ENCODE results near the gene USP47.

USP47 gene

DNA sequence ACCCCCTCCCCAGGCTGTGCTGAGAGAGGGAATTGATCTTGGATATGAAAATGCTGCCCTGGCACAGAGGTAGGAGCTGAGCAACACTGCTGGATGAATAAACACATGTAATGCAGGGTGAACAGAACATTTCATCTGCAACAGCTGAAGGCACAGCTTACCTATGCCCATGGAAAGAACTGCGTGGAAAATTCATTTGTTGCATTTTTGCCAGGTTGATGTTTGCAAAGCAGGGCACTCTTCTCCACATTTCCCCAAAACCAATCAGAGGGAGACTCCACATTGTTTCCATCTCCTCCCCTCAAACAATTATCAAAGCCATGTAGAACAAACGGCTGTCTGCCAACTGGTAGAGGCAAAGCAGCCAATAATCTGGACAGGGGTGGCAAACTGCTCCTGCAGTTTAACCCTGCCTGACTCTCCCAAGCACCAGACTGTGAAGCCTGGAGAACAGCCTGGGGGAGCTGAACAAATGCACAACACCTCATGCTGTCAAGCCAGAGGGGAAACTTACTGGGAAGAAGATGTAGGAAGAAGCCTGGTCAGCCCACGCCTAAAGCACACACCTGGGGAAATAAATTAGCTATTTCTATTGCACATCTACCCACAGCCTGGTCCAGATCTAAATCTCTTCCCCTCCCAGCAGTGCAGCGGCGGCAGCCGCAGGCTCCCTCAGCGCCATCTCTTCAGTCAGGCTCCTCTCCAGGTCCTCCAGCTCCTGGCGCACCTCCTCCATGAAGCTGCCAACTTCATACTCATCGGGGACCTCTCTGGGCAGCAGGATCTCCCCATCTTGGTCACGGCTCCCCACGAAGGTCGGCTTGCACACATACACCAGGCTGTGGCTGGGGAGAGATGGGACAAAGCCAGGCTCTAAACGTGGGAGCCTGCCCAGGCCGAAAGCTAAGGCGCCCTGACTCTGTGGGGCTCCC lies 122.3 kb downstream of the USP47 start:
- no peak overlapping the region for H3K18ac ChIP-seq (ENCODE audit: low read length)
- H2BK12ac ChIP-seq (ENCODE audit: low read length), result no peak overlapping the region
- WGBS, 2 donors (ENCODE audit: extremely low coverage in 2 of 2, insufficient read length in 2 of 2, insufficient replicate concordance in 1 of 2), result no CpG with 5 or more reads among the region's 15 CpGs
- H3K4me1 ChIP-seq (ENCODE audit: control insufficient read depth in 2 of 2, insufficient read depth in 1 of 2, low read depth in 1 of 2, low read length in 2 of 2), result peaks cover 3 to 7% of the 10 kb centered on the region in 2 donors
- H3K27me3 ChIP-seq (ENCODE audit: control insufficient read depth in 3 of 3, insufficient read depth in 3 of 3, low read depth in 1 of 3, low read length in 3 of 3), result no peaks in the 10 kb centered on the region
- no peak for DNase-seq (ENCODE audit: low spot score)
- no peak overlapping the region for H3K27ac ChIP-seq (replicated peaks; ENCODE audit: low read length)
- peaks cover 3 to 7% of the 10 kb centered on the region in 2 donors for H3K36me3 ChIP-seq (replicated peaks in 1 of 2; ENCODE audit: control insufficient read depth in 2 of 2, insufficient read depth in 2 of 2, low read length in 2 of 2)
- H2BK15ac ChIP-seq (ENCODE audit: low read length), result no peak overlapping the region
- H3K4me3 ChIP-seq (ENCODE audit: low read length in 2 of 2), result no peak overlapping the region
- H4K8ac ChIP-seq (ENCODE audit: low read depth, low read length), result no peak overlapping the region
- H2BK120ac ChIP-seq (ENCODE audit: low read depth, low read length), result no peak overlapping the region
- H3K9me3 ChIP-seq (replicated peaks in 1 of 2; ENCODE audit: control insufficient read depth in 2 of 2, insufficient read depth in 1 of 2, low read depth in 1 of 2, low read length in 2 of 2), result peaks cover 0 to 8% of the 10 kb centered on the region in 2 donors
- H4K91ac ChIP-seq (ENCODE audit: low read depth, low read length, poor library complexity), result no peak overlapping the region
- peak overlapping the region; percentile 38 for H3K9ac ChIP-seq (ENCODE audit: low read depth, low read length, poor library complexity)
- no peak overlapping the region for H2AK5ac ChIP-seq (ENCODE audit: low read depth, low read length)
- no peak overlapping the region for H3K23ac ChIP-seq (ENCODE audit: low read depth, low read length, poor library complexity)
- H3K79me1 ChIP-seq (ENCODE audit: low read depth, low read length), result no peaks in the 10 kb centered on the region
- no peak overlapping the region for H2BK5ac ChIP-seq (ENCODE audit: low read length)
- no peak overlapping the region for H2AFZ ChIP-seq (ENCODE audit: low read length)
- no peak overlapping the region for H3K4me2 ChIP-seq (ENCODE audit: insufficient read depth, low read length, poor library complexity, severe bottlenecking)
- no peak overlapping the region for H3K4ac ChIP-seq (ENCODE audit: low read length)
- no peak overlapping the region for H3K14ac ChIP-seq (ENCODE audit: low read length)

DNA sequence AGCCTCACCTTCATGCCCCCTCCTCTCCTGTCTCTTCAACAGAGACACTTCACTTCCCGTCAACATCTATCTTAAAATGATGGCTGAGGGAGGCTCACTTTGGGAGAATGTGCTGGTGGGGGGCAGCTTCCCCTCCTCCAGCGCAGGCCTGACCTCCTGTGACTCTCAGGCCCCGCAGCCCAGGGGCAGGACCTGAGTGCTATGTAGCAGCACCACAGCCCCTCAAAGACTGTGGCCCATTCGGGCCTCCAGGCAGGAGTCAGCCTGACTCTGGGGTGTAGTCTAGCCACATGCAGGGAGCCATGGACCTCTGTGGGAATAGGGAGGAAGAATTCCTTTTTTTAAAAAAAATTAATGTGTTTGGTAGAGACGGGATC lies 123.0 kb downstream of the USP47 start:
- Histone ChIP-seq H2BK15ac (ENCODE audit: low read length) (no peak overlapping the region), H3K4me3 (ENCODE audit: low read length in 2 of 2) (no peak overlapping the region), H3K14ac (ENCODE audit: low read length) (no peak overlapping the region), H3K23ac (ENCODE audit: low read depth, low read length, poor library complexity) (no peak overlapping the region), H2AFZ (ENCODE audit: low read length) (no peak overlapping the region), H3K27me3 (ENCODE audit: control insufficient read depth in 3 of 3, insufficient read depth in 3 of 3, low read depth in 1 of 3, low read length in 3 of 3) (no peaks in the 10 kb centered on the region), H3K36me3 (replicated peaks in 1 of 2; ENCODE audit: control insufficient read depth in 2 of 2, insufficient read depth in 2 of 2, low read length in 2 of 2) (peaks cover 2 to 3% of the 10 kb centered on the region in 2 donors), H2BK5ac (ENCODE audit: low read length) (no peak overlapping the region), H2BK120ac (ENCODE audit: low read depth, low read length) (no peak overlapping the region), H3K4me1 (ENCODE audit: control insufficient read depth in 2 of 2, insufficient read depth in 1 of 2, low read depth in 1 of 2, low read length in 2 of 2) (peaks cover 3 to 8% of the 10 kb centered on the region in 2 donors), H3K9me3 (replicated peaks in 1 of 2; ENCODE audit: control insufficient read depth in 2 of 2, insufficient read depth in 1 of 2, low read depth in 1 of 2, low read length in 2 of 2) (peaks cover 0 to 8% of the 10 kb centered on the region in 2 donors), H2AK5ac (ENCODE audit: low read depth, low read length) (no peak overlapping the region), H4K8ac (ENCODE audit: low read depth, low read length) (no peak overlapping the region), H2BK12ac (ENCODE audit: low read length) (no peak overlapping the region), H3K18ac (ENCODE audit: low read length) (no peak overlapping the region), H3K27ac (replicated peaks; ENCODE audit: low read length) (no peak overlapping the region), H4K91ac (ENCODE audit: low read depth, low read length, poor library complexity) (no peak overlapping the region), H3K9ac (ENCODE audit: low read depth, low read length, poor library complexity) (no peak overlapping the region), H3K4me2 (ENCODE audit: insufficient read depth, low read length, poor library complexity, severe bottlenecking) (no peak overlapping the region), H3K79me1 (ENCODE audit: low read depth, low read length) (no peaks in the 10 kb centered on the region), H3K4ac (ENCODE audit: low read length) (no peak overlapping the region)
- DNase-seq (ENCODE audit: low spot score), result no peak
- WGBS, 2 donors (ENCODE audit: extremely low coverage in 2 of 2, insufficient read length in 2 of 2, insufficient replicate concordance in 1 of 2), result no CpG with 5 or more reads among the region's 5 CpGs

DNA sequence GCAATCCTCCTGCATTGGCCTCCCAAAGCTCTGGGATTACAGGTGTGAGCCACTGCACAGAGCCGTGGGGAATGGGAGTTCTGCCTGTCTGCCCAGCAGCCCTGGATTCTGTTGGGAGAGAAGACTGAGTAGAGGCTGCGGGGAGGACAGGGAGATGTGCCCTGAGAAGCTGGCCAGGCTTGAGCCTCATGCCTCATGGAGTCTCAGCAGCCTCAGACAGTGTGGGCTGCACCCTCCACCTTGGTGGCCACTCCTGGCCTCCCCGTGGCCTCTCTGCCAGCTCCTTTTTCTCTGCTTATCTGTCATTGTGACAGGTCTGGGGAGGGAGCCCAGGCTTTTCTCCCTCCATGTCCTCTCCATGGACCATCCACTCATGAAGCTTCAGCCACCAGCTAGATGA lies 123.4 kb downstream of the USP47 start:
- DNase-seq (ENCODE audit: low spot score), result no peak
- peaks cover 0 to 3% of the 10 kb centered on the region in 2 donors for H3K36me3 ChIP-seq (replicated peaks in 1 of 2; ENCODE audit: control insufficient read depth in 2 of 2, insufficient read depth in 2 of 2, low read length in 2 of 2)
- H2BK12ac ChIP-seq (ENCODE audit: low read length), result no peak overlapping the region
- no peak overlapping the region for H2BK120ac ChIP-seq (ENCODE audit: low read depth, low read length)
- no peak overlapping the region for H3K27ac ChIP-seq (replicated peaks; ENCODE audit: low read length)
- H4K8ac ChIP-seq (ENCODE audit: low read depth, low read length), result no peak overlapping the region
- H3K14ac ChIP-seq (ENCODE audit: low read length), result no peak overlapping the region
- no peak overlapping the region for H3K23ac ChIP-seq (ENCODE audit: low read depth, low read length, poor library complexity)
- no peaks in the 10 kb centered on the region for H3K79me1 ChIP-seq (ENCODE audit: low read depth, low read length)
- H3K4me3 ChIP-seq (ENCODE audit: low read length in 2 of 2), result no peak overlapping the region
- H4K91ac ChIP-seq (ENCODE audit: low read depth, low read length, poor library complexity), result no peak overlapping the region
- no peak overlapping the region for H3K4ac ChIP-seq (ENCODE audit: low read length)
- H3K9ac ChIP-seq (ENCODE audit: low read depth, low read length, poor library complexity), result no peak overlapping the region
- no CpG with 5 or more reads among the region's 3 CpGs for WGBS, 2 donors (ENCODE audit: extremely low coverage in 2 of 2, insufficient read length in 2 of 2, insufficient replicate concordance in 1 of 2)
- H2AK5ac ChIP-seq (ENCODE audit: low read depth, low read length), result no peak overlapping the region
- no peak overlapping the region for H3K18ac ChIP-seq (ENCODE audit: low read length)
- H3K27me3 ChIP-seq (ENCODE audit: control insufficient read depth in 3 of 3, insufficient read depth in 3 of 3, low read depth in 1 of 3, low read length in 3 of 3), result no peaks in the 10 kb centered on the region
- no peak overlapping the region for H3K4me2 ChIP-seq (ENCODE audit: insufficient read depth, low read length, poor library complexity, severe bottlenecking)
- peaks cover 7 to 8% of the 10 kb centered on the region in 2 donors for H3K4me1 ChIP-seq (ENCODE audit: control insufficient read depth in 2 of 2, insufficient read depth in 1 of 2, low read depth in 1 of 2, low read length in 2 of 2)
- H2BK15ac ChIP-seq (ENCODE audit: low read length), result no peak overlapping the region
- H3K9me3 ChIP-seq (replicated peaks in 1 of 2; ENCODE audit: control insufficient read depth in 2 of 2, insufficient read depth in 1 of 2, low read depth in 1 of 2, low read length in 2 of 2), result peaks cover 0 to 8% of the 10 kb centered on the region in 2 donors
- no peak overlapping the region for H2BK5ac ChIP-seq (ENCODE audit: low read length)
- no peak overlapping the region for H2AFZ ChIP-seq (ENCODE audit: low read length)

DNA sequence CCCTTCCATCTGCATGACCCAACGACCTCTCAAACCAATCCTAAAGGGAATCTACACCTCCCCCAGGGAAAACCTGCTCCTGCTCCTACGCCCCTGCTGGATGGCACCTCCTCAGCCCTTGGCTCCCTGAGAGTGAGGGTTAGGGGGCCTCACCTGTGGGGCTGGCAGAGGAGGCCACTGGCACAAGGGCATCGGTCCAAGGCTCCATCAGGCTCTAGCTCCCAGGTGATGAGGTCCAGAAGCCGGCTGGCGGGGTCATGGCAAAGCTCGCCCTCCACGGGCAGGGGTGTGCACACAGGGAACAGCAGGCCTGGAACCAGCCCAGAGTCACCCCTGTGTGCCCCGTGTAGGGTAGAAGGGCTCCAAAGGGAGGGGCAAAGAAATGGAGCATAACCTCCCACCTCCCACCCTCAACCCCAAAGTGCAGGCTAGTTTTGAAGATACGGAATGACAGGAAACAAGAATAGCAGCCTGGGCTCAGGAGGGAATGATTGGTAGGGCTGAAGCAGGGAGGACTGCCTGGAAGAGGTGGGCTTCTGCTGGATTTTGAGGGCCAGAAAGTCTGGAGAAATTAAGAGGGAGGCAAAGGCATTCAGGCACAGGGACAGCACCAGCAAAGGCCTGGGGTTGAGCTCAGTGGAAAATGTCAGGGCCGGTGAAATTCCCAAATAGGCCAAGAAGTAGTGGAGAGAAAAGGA lies 124.0 kb downstream of the USP47 start:
- peaks cover 0 to 3% of the 10 kb centered on the region in 2 donors for H3K36me3 ChIP-seq (replicated peaks in 1 of 2; ENCODE audit: control insufficient read depth in 2 of 2, insufficient read depth in 2 of 2, low read length in 2 of 2)
- no peak overlapping the region for H2BK120ac ChIP-seq (ENCODE audit: low read depth, low read length)
- no peak for DNase-seq (ENCODE audit: low spot score)

More for the DNA sequence above, 124.0 kb downstream of the USP47 start:
- H2BK15ac ChIP-seq (ENCODE audit: low read length), result no peak overlapping the region
- H3K9me3 ChIP-seq (replicated peaks in 1 of 2; ENCODE audit: control insufficient read depth in 2 of 2, insufficient read depth in 1 of 2, low read depth in 1 of 2, low read length in 2 of 2), result peaks cover 0 to 8% of the 10 kb centered on the region in 2 donors
- no peak overlapping the region for H3K14ac ChIP-seq (ENCODE audit: low read length)
- H3K9ac ChIP-seq (ENCODE audit: low read depth, low read length, poor library complexity), result no peak overlapping the region
- peak overlapping the region; percentile 22 for H3K23ac ChIP-seq (ENCODE audit: low read depth, low read length, poor library complexity)
- H3K79me1 ChIP-seq (ENCODE audit: low read depth, low read length), result no peaks in the 10 kb centered on the region
- H4K8ac ChIP-seq (ENCODE audit: low read depth, low read length), result no peak overlapping the region
- H2AK5ac ChIP-seq (ENCODE audit: low read depth, low read length), result no peak overlapping the region
- no CpG with 5 or more reads among the region's 10 CpGs for WGBS, 2 donors (ENCODE audit: extremely low coverage in 2 of 2, insufficient read length in 2 of 2, insufficient replicate concordance in 1 of 2)
- no peak overlapping the region for H2BK12ac ChIP-seq (ENCODE audit: low read length)
- no peak overlapping the region for H3K4me2 ChIP-seq (ENCODE audit: insufficient read depth, low read length, poor library complexity, severe bottlenecking)
- H3K27me3 ChIP-seq (ENCODE audit: control insufficient read depth in 3 of 3, insufficient read depth in 3 of 3, low read depth in 1 of 3, low read length in 3 of 3), result no peaks in the 10 kb centered on the region
- peak overlapping the region; percentile 24 for H3K18ac ChIP-seq (ENCODE audit: low read length)
- H2AFZ ChIP-seq (ENCODE audit: low read length), result no peak overlapping the region
- no peak overlapping the region for H3K4me3 ChIP-seq (ENCODE audit: low read length in 2 of 2)
- H3K4me1 ChIP-seq (ENCODE audit: control insufficient read depth in 2 of 2, insufficient read depth in 1 of 2, low read depth in 1 of 2, low read length in 2 of 2), result peaks cover 10 to 13% of the 10 kb centered on the region in 2 donors
- H3K4ac ChIP-seq (ENCODE audit: low read length), result no peak overlapping the region
- no peak overlapping the region for H4K91ac ChIP-seq (ENCODE audit: low read depth, low read length, poor library complexity)
- H2BK5ac ChIP-seq (ENCODE audit: low read length), result no peak overlapping the region
- H3K27ac ChIP-seq (replicated peaks; ENCODE audit: low read length), result no peak overlapping the region

All from neuronal stem cell (in vitro differentiated cells).